ENCODE measurements around the gene PRRC2B. TPM values are rescaled to one million over a fixed set of nuclear protein-coding genes. Genes with fewer than 3 reads are reported as not detected.

Gene PRRC2B
- total and polyA plus RNA-seq, 2 experiments from 2014 or later = 30.9 to 53.7 TPM

DNA sequence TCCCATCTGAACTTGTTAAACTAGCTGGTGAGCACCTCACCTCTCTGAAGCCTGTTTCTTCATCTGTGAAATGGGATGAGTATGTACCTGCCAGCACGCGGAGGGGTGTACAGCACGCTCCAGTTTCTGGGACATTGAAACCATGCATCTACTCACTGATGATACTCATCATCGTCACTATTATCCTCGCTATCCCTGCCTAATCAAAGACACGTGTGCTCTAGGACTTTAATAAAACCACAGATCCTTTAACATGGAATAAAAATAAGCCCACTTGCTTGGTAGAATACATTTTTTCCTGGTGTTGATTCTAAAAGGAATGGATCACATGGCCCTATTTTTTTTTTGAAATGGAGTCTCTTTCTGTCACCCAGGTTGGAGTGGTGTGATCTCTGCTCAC, 71.5 kb downstream of the PRRC2B start:
- in situ Hi-C loops (cut with MboI) = no loop called here
- Histone ChIP-seq H3K9me2 (ENCODE audit: insufficient read depth) (no peaks in the 10 kb centered on the region), H3K36me3 (ENCODE audit: low read depth) (peaks cover 62% of the 10 kb centered on the region), H3K4me1 (ENCODE audit: insufficient read depth) (no peaks in the 10 kb centered on the region), H3K27me3 (replicated peaks; ENCODE audit: insufficient read depth) (no peaks in the 10 kb centered on the region), H3K9me3 (ENCODE audit: low read depth) (no peaks in the 10 kb centered on the region), H3K4me3 (no peak overlapping the region), H2AFZ (no peak overlapping the region), H3K9ac (no peak overlapping the region), H3K27ac (no peak overlapping the region), H3K4me2 (ENCODE audit: unreplicated experiment) (no peak overlapping the region), H3K79me2 (ENCODE audit: insufficient read depth) (peaks cover 93% of the 10 kb centered on the region), H3F3A (ENCODE audit: insufficient read depth) (peaks cover 8% of the 10 kb centered on the region), H4K20me1 (ENCODE audit: insufficient read depth) (no peaks in the 10 kb centered on the region)
- WGBS, 2 experiments (ENCODE audit: low coverage in 1 of 2, low lambda C conversion rate in 2 of 2, missing lambda C conversion rate in 2 of 2) = 40 to 53% methylated on average over 6 of the region's 6 CpGs
- DNase-seq = no peak
- TF ChIP-seq EZH2 (IDR thresholded peaks at IDR 0.05; ENCODE audit: insufficient read depth, poor library complexity, severe bottlenecking) (no peak), EZH2phosphoT487 (IDR thresholded peaks at IDR 0.05; ENCODE audit: insufficient read depth, low read depth) (no peak)

- in situ Hi-C loops (cut with MboI) = no loop called here
Observed at GRCh38 chr9:131467214-131467935, 73.5 kb downstream of the PRRC2B start.

DNA sequence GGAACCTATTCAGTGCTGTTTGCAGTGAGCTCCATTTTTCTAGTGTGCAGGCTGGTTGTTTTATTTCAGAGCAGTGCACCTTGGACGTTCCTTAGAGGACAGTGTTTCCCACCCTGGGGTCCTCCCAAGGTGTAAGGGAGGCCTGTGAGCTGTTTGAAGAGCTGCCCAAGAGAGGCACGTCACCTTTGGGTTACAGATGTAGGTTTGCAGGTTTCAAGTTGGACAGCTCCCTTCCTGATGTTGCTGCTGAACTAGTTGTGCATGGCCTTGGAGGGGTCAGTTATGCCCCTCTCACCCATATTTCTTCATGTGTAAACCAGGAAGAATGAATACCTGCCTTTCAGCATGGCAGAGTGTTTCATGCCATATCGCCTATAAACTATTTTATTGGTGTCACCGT, 74.1 kb downstream of the PRRC2B start:
- no peak for TF ChIP-seq EZH2 (IDR thresholded peaks at IDR 0.05; ENCODE audit: insufficient read depth, poor library complexity, severe bottlenecking)
- no peak for TF ChIP-seq EZH2phosphoT487 (IDR thresholded peaks at IDR 0.05; ENCODE audit: insufficient read depth, low read depth)
- no peak for DNase-seq
- Histone ChIP-seq H3K4me3 (no peak overlapping the region), H3K4me1 (ENCODE audit: insufficient read depth) (no peaks in the 10 kb centered on the region), H3K9me3 (ENCODE audit: low read depth) (no peaks in the 10 kb centered on the region), H2AFZ (no peak overlapping the region), H4K20me1 (ENCODE audit: insufficient read depth) (no peaks in the 10 kb centered on the region), H3K9ac (no peak overlapping the region), H3F3A (ENCODE audit: insufficient read depth) (peaks cover 8% of the 10 kb centered on the region; the same call in 1 of the 2 replicates), H3K27me3 (replicated peaks; ENCODE audit: insufficient read depth) (no peaks in the 10 kb centered on the region), H3K79me2 (ENCODE audit: insufficient read depth) (peaks cover 98% of the 10 kb centered on the region), H3K27ac (no peak overlapping the region), H3K9me2 (ENCODE audit: insufficient read depth) (no peaks in the 10 kb centered on the region), H3K36me3 (ENCODE audit: low read depth) (peaks cover 58% of the 10 kb centered on the region), H3K4me2 (ENCODE audit: unreplicated experiment) (no peak overlapping the region)
- in situ Hi-C loops (cut with MboI) = no loop called here
- WGBS, 2 experiments (ENCODE audit: low coverage in 1 of 2, low lambda C conversion rate in 2 of 2, missing lambda C conversion rate in 2 of 2) = 87 to 93% methylated on average over 4 of the region's 4 CpGs

More at GRCh38 chr9:131467214-131467935, 73.5 kb downstream of the PRRC2B start:
- TF ChIP-seq EZH2phosphoT487 (IDR thresholded peaks at IDR 0.05; ENCODE audit: insufficient read depth, low read depth) = no peak
- TF ChIP-seq EZH2 (IDR thresholded peaks at IDR 0.05; ENCODE audit: insufficient read depth, poor library complexity, severe bottlenecking) = no peak
- peaks cover 8% of the 10 kb centered on the region; the same call in 1 of the 2 replicates for H3F3A ChIP-seq (ENCODE audit: insufficient read depth)
- H3K9me3 ChIP-seq (ENCODE audit: low read depth) = no peaks in the 10 kb centered on the region
- DNase-seq = no peak
- H3K27me3 ChIP-seq (replicated peaks; ENCODE audit: insufficient read depth) = no peaks in the 10 kb centered on the region
- H3K9ac ChIP-seq = no peak overlapping the region
- H3K9me2 ChIP-seq (ENCODE audit: insufficient read depth) = no peaks in the 10 kb centered on the region
- no peak overlapping the region for H3K4me3 ChIP-seq
- peaks cover 98% of the 10 kb centered on the region for H3K79me2 ChIP-seq (ENCODE audit: insufficient read depth)
- no peaks in the 10 kb centered on the region for H3K4me1 ChIP-seq (ENCODE audit: insufficient read depth)
- H3K36me3 ChIP-seq (ENCODE audit: low read depth) = peaks cover 56% of the 10 kb centered on the region
- WGBS, 2 experiments (ENCODE audit: low coverage in 1 of 2, low lambda C conversion rate in 2 of 2, missing lambda C conversion rate in 2 of 2) = 79 to 85% methylated on average over 12 to 13 of the region's 13 CpGs
- H4K20me1 ChIP-seq (ENCODE audit: insufficient read depth) = no peaks in the 10 kb centered on the region
- H3K4me2 ChIP-seq (ENCODE audit: unreplicated experiment) = no peak overlapping the region
- H2AFZ ChIP-seq = no peak overlapping the region
- H3K27ac ChIP-seq = no peak overlapping the region

GRCh38 chr9:131469356-131469755, 75.5 kb downstream of the PRRC2B start:
- Histone ChIP-seq H3K4me1 (ENCODE audit: insufficient read depth) (no peaks in the 10 kb centered on the region), H2AFZ (no peak overlapping the region), H3K9ac (no peak overlapping the region), H3K36me3 (ENCODE audit: low read depth) (peaks cover 64% of the 10 kb centered on the region), H3K79me2 (ENCODE audit: insufficient read depth) (peaks cover 100% of the 10 kb centered on the region), H3K9me2 (ENCODE audit: insufficient read depth) (no peaks in the 10 kb centered on the region), H3K4me3 (no peak overlapping the region), H3K27ac (no peak overlapping the region), H3K9me3 (ENCODE audit: low read depth) (no peaks in the 10 kb centered on the region), H3K27me3 (replicated peaks; ENCODE audit: insufficient read depth) (no peaks in the 10 kb centered on the region), H3F3A (ENCODE audit: insufficient read depth) (peaks cover 8% of the 10 kb centered on the region; the same call in 1 of the 2 replicates), H3K4me2 (ENCODE audit: unreplicated experiment) (no peak overlapping the region), H4K20me1 (ENCODE audit: insufficient read depth) (no peaks in the 10 kb centered on the region)
- TF ChIP-seq EZH2 (IDR thresholded peaks at IDR 0.05; ENCODE audit: insufficient read depth, poor library complexity, severe bottlenecking) (no peak), EZH2phosphoT487 (IDR thresholded peaks at IDR 0.05; ENCODE audit: insufficient read depth, low read depth) (no peak)
- DNase-seq = peak; percentile 24
- WGBS, 2 experiments (ENCODE audit: low coverage in 1 of 2, low lambda C conversion rate in 2 of 2, missing lambda C conversion rate in 2 of 2) = 91 to 93% methylated on average over 6 of the region's 6 CpGs
- in situ Hi-C loops (cut with MboI) = no loop called here
